Naive thymus-derived CD4-positive, alpha-beta T cell (primary cell): ENCODE data around the gene JAZF1. TPM values are rescaled to one million over a fixed set of nuclear protein-coding genes. Genes with fewer than 3 reads are reported as not detected.
A peak's percentile ranks its signal among the peaks of the same experiment; 100 is the strongest.
"Not testable (repeated sequence)": the region's sequence is repeated elsewhere in the genome, so short reads cannot be mapped to it uniquely, and the experiment has no call there.

Experiments used
- ATAC-seq: fragments of 150-1000 bp; cut with Tn5 transposase; 2 replicates; pipeline ENCODE4 v1.10.0; 2021; ENCODE audit warnings: mild to moderate bottlenecking, moderate library complexity
- CTCF ChIA-PET: fragments of 350-600 bp; sonication (Branson Sonifier 250); formaldehyde crosslinking; loops from one replicate; lab custom pipeline; 2021; ENCODE audit warnings: antibody characterized with exemption; lab: Charles Lee
- POLR2A ChIA-PET: fragments of 350-600 bp; sonication (Branson Sonifier 250); formaldehyde crosslinking; loops from one replicate; lab custom pipeline; 2021; ENCODE audit warnings: antibody characterized with exemption, inconsistent platforms; lab: Charles Lee
- DNase-seq, 9 donors: peaks; one replicate each; pipeline versions ENCODE4 v3.0.0 to v3.0.0-alpha.2; 2020 to 2022; ENCODE audit warnings: mixed read lengths in 1 of 9
- H3K27ac ChIP-seq: one replicate; pipeline ENCODE4 v1.7.0; 2013; ENCODE audit warnings: mild to moderate bottlenecking, low read depth, low read length, moderate library complexity
- H3K27me3 ChIP-seq, 2 donors: one replicate each; pipeline ENCODE4 v1.7.0; 2013; ENCODE audit warnings: low read length in 2 of 2, mild to moderate bottlenecking in 2 of 2, moderate library complexity in 2 of 2; ENCODE audit not compliant: control insufficient read depth in 2 of 2, insufficient read depth in 2 of 2
- H3K36me3 ChIP-seq, 3 experiments: 1 replicate in 2 of 3; 2 replicates in 1 of 3; pipeline ENCODE4 v1.7.0; 2013; ENCODE audit warnings: low read length in 3 of 3, mild to moderate bottlenecking in 3 of 3, moderate library complexity in 1 of 3; ENCODE audit not compliant: insufficient read depth in 3 of 3, control insufficient read depth in 2 of 3
- H3K4me1 ChIP-seq, 2 donors: one replicate each; pipeline ENCODE4 v1.7.0; 2013; ENCODE audit warnings: low read length in 2 of 2, mild to moderate bottlenecking in 2 of 2, moderate library complexity in 1 of 2; ENCODE audit not compliant: control insufficient read depth in 2 of 2, insufficient read depth in 2 of 2
- H3K4me3 ChIP-seq: 2 replicates; pipeline ENCODE4 v1.7.0; 2013; ENCODE audit warnings: mild to moderate bottlenecking, low read length
- H3K9me3 ChIP-seq, 3 experiments: 1 replicate in 2 of 3; 2 replicates in 1 of 3; pipeline ENCODE4 v1.7.0; 2013; ENCODE audit warnings: low read length in 3 of 3; ENCODE audit not compliant: control insufficient read depth in 2 of 3
- H3K27ac Mint-ChIP-seq, 9 donors: one replicate each; pipeline ENCODE4 v1.8.0; 2020 to 2022; ENCODE audit warnings: mixed read lengths in 9 of 9, mild to moderate bottlenecking in 8 of 9, moderate library complexity in 5 of 9, inconsistent platforms in 2 of 9
- H3K27me3 Mint-ChIP-seq, 5 donors: one replicate each; pipeline ENCODE4 v1.8.0; 2021 to 2022; ENCODE audit warnings: mixed read lengths in 5 of 5, mild to moderate bottlenecking in 1 of 5
- H3K36me3 Mint-ChIP-seq, 5 donors: one replicate each; pipeline ENCODE4 v1.8.0; 2020 to 2022; ENCODE audit warnings: mixed read lengths in 5 of 5, mild to moderate bottlenecking in 3 of 5, inconsistent platforms in 1 of 5
- H3K4me1 Mint-ChIP-seq, 7 donors: one replicate each; pipeline ENCODE4 v1.8.0; 2020 to 2022; ENCODE audit warnings: mixed read lengths in 7 of 7, mild to moderate bottlenecking in 3 of 7, inconsistent platforms in 1 of 7
- H3K4me3 Mint-ChIP-seq, 10 donors: one replicate each; pipeline ENCODE4 v1.8.0; 2020 to 2022; ENCODE audit warnings: mild to moderate bottlenecking in 10 of 10, mixed read lengths in 10 of 10, moderate library complexity in 6 of 10, inconsistent platforms in 2 of 10
- H3K9me3 Mint-ChIP-seq, 11 donors: one replicate each; pipeline ENCODE4 v1.8.0; 2020 to 2022; ENCODE audit warnings: mixed read lengths in 11 of 11, mild to moderate bottlenecking in 4 of 11, inconsistent platforms in 1 of 11, moderate library complexity in 1 of 11
- intact Hi-C, 2 donors: fragments of 100-400 bp; cut with micrococcal nuclease; formaldehyde crosslinking; loops; one replicate each; pipeline ENCODE4 v1.15.1; 2023
- polyA plus RNA-seq, 2 donors: library from polyadenylated mRNA; unstranded; fragments of 300-500 nt; fragmentation: Illumina TruSeq; gene quantifications; one replicate each; pipeline ENCODE4 v1.2.3, GENCODE V29; 2021
- total RNA-seq, 6 experiments: library from RNA in 5 of 6; stranded (reverse) in 5 of 6; gene quantifications; 1 replicate in 5 of 6; 2 replicates in 1 of 6; pipeline ENCODE4 v1.2.3 and lab custom pipeline; 2021 to 2026

Gene JAZF1
- total and polyA plus RNA-seq, 7 experiments from 2014 or later, result 2.0 to 33.1 (median 3.2) TPM

GRCh38 chr7:28018020-28018419, 162.6 kb downstream of the JAZF1 start:
- Histone ChIP-seq H3K4me3 (no peak overlapping the region), H3K27ac (no peak overlapping the region), H3K4me1 (no peaks in the 10 kb centered on the region), H3K36me3 (no peaks in the 10 kb centered on the region), H3K27me3 (no peaks in the 10 kb centered on the region), H3K9me3 (no peaks in the 10 kb centered on the region)
- H3K4me3 Mint-ChIP-seq, result no peak overlapping the region
- peak overlapping the region in 1 of 9 donors; percentile 2 for H3K27ac Mint-ChIP-seq
- H3K9me3 Mint-ChIP-seq, result peaks cover 0 to 16% (median 5%) of the 10 kb centered on the region in 11 donors
- no peak for ATAC-seq
- no peaks in the 10 kb centered on the region for H3K27me3 Mint-ChIP-seq
- intact Hi-C loops, result loop anchor here in 1 of 2 donors (5.0 kb wide), 1 partner anchor 66 kb away; no protein-coding TSS in a partner anchor
- POLR2A ChIA-PET, result no interaction called here
- DNase-seq, result no peak
- peaks cover 0 to 18% (median 5%) of the 10 kb centered on the region in 7 donors for H3K4me1 Mint-ChIP-seq
- peaks cover 4 to 30% (median 13%) of the 10 kb centered on the region in 5 donors for H3K36me3 Mint-ChIP-seq
- CTCF ChIA-PET, result interaction anchor here (1.1 kb wide), 1 partner anchor 826 kb away, joined by 3 read pairs; no protein-coding TSS in a partner anchor

- POLR2A ChIA-PET, result no interaction called here
- intact Hi-C loops, result loop anchor here in 1 of 2 donors (5.0 kb wide), 1 partner anchor 65 kb away; no protein-coding TSS in a partner anchor
- Mint-ChIP-seq H3K9me3 (peaks cover 0 to 16% (median 5%) of the 10 kb centered on the region in 11 donors), H3K36me3 (peaks cover 4 to 33% (median 13%) of the 10 kb centered on the region in 5 donors), H3K4me3 (no peak overlapping the region), H3K27me3 (no peaks in the 10 kb centered on the region), H3K4me1 (peaks cover 0 to 18% (median 5%) of the 10 kb centered on the region in 7 donors), H3K27ac (no peak overlapping the region)
- Histone ChIP-seq H3K9me3 (no peaks in the 10 kb centered on the region), H3K4me3 (no peak overlapping the region), H3K27ac (no peak overlapping the region), H3K4me1 (no peaks in the 10 kb centered on the region), H3K36me3 (no peaks in the 10 kb centered on the region), H3K27me3 (no peaks in the 10 kb centered on the region)
- CTCF ChIA-PET, result interaction anchor here (1.1 kb wide), 1 partner anchor 825 kb away, joined by 3 read pairs; no protein-coding TSS in a partner anchor
- ATAC-seq (no peak), DNase-seq (no peak)
Observed at GRCh38 chr7:28017372-28017771, 163.2 kb downstream of the JAZF1 start.

GRCh38 chr7:28016297-28016696, 164.3 kb downstream of the JAZF1 start:
- Histone ChIP-seq H3K4me3 (no peak overlapping the region), H3K9me3 (no peaks in the 10 kb centered on the region), H3K27me3 (no peaks in the 10 kb centered on the region), H3K27ac (no peak overlapping the region), H3K36me3 (no peaks in the 10 kb centered on the region), H3K4me1 (no peaks in the 10 kb centered on the region)
- Mint-ChIP-seq H3K4me3 (no peak overlapping the region), H3K36me3 (peaks cover 4 to 38% (median 13%) of the 10 kb centered on the region in 5 donors), H3K4me1 (peaks cover 0 to 18% (median 4%) of the 10 kb centered on the region in 7 donors), H3K27me3 (no peaks in the 10 kb centered on the region), H3K9me3 (peaks cover 0 to 16% (median 5%) of the 10 kb centered on the region in 11 donors), H3K27ac (no peak overlapping the region)
- intact Hi-C loops, result loop anchor here in 1 of 2 donors (5.0 kb wide), 1 partner anchor 64 kb away; no protein-coding TSS in a partner anchor
- ChIA-PET POLR2A (no interaction called here), CTCF (no interaction called here)
- DNase-seq (no peak), ATAC-seq (no peak)

- H3K27me3 Mint-ChIP-seq, result no peaks in the 10 kb centered on the region
- H3K9me3 ChIP-seq, result no peaks in the 10 kb centered on the region
- H3K9me3 Mint-ChIP-seq, result peaks cover 0 to 16% (median 5%) of the 10 kb centered on the region in 11 donors
- H3K36me3 ChIP-seq, result no peaks in the 10 kb centered on the region
- H3K36me3 Mint-ChIP-seq, result peaks cover 4 to 39% (median 13%) of the 10 kb centered on the region in 5 donors
- ATAC-seq (no peak), DNase-seq (no peak)
- no peak overlapping the region for H3K27ac Mint-ChIP-seq
- POLR2A ChIA-PET, result no interaction called here
- H3K27ac ChIP-seq, result no peak overlapping the region
- no peaks in the 10 kb centered on the region for H3K4me1 ChIP-seq
- intact Hi-C loops, result loop anchor here in 1 of 2 donors (5.0 kb wide), 1 partner anchor 63 kb away; no protein-coding TSS in a partner anchor
- H3K4me3 Mint-ChIP-seq, result no peak overlapping the region
- peaks cover 0 to 11% (median 2%) of the 10 kb centered on the region in 7 donors for H3K4me1 Mint-ChIP-seq
- H3K27me3 ChIP-seq, result no peaks in the 10 kb centered on the region
- CTCF ChIA-PET, result no interaction called here
- H3K4me3 ChIP-seq, result no peak overlapping the region
Observed at GRCh38 chr7:28015169-28015568, 165.4 kb downstream of the JAZF1 start.

GRCh38 chr7:28014340-28014739, 166.3 kb downstream of the JAZF1 start:
- POLR2A ChIA-PET, H3K4me3 ChIP-seq, H3K4me3 Mint-ChIP-seq, H3K27ac ChIP-seq, H3K36me3 ChIP-seq, H3K27me3 ChIP-seq, H3K27ac Mint-ChIP-seq, DNase-seq, H3K27me3 Mint-ChIP-seq, H3K4me1 Mint-ChIP-seq, CTCF ChIA-PET, intact Hi-C loops, ATAC-seq, H3K4me1 ChIP-seq, H3K9me3 ChIP-seq: not testable (repeated sequence)
- peaks cover 4 to 39% (median 13%) of the 10 kb centered on the region in 5 donors for H3K36me3 Mint-ChIP-seq
- peaks cover 0 to 16% (median 5%) of the 10 kb centered on the region in 11 donors for H3K9me3 Mint-ChIP-seq

- POLR2A ChIA-PET, result interaction anchor here (0.6 kb wide), 1 partner anchor 60 kb away, joined by 4 read pairs; no protein-coding TSS in a partner anchor
- H3K4me1 Mint-ChIP-seq, result peaks cover 0 to 16% (median 4%) of the 10 kb centered on the region in 7 donors
- H3K4me3 ChIP-seq, result no peak overlapping the region
Observed at GRCh38 chr7:28013441-28013840, 167.2 kb downstream of the JAZF1 start.

More at GRCh38 chr7:28013441-28013840, 167.2 kb downstream of the JAZF1 start:
- peak overlapping the region in 1 of 9 donors; percentile 16 for H3K27ac Mint-ChIP-seq
- CTCF ChIA-PET, result interaction anchor here (0.6 kb wide), 1 partner anchor 825 kb away, joined by 3 read pairs; no protein-coding TSS in a partner anchor
- DNase-seq (no peak), ATAC-seq (no peak)
- H3K4me3 Mint-ChIP-seq, result no peak overlapping the region
- intact Hi-C loops, result no loop called here
- H3K27me3 Mint-ChIP-seq, result no peaks in the 10 kb centered on the region
- Histone ChIP-seq H3K36me3 (no peaks in the 10 kb centered on the region), H3K9me3 (no peaks in the 10 kb centered on the region), H3K27ac (no peak overlapping the region), H3K27me3 (no peaks in the 10 kb centered on the region), H3K4me1 (no peaks in the 10 kb centered on the region)
- peaks cover 4 to 39% (median 13%) of the 10 kb centered on the region in 5 donors for H3K36me3 Mint-ChIP-seq
- H3K9me3 Mint-ChIP-seq, result peaks cover 0 to 16% (median 5%) of the 10 kb centered on the region in 11 donors
